ENCODE data around the gene SFT2D3. TPM values are rescaled to one million over a fixed set of nuclear protein-coding genes. Genes with fewer than 3 reads are reported as not detected.

Gene SFT2D3
- total RNA-seq, 1 experiment from 2014 or later = 4.0 TPM

DNA sequence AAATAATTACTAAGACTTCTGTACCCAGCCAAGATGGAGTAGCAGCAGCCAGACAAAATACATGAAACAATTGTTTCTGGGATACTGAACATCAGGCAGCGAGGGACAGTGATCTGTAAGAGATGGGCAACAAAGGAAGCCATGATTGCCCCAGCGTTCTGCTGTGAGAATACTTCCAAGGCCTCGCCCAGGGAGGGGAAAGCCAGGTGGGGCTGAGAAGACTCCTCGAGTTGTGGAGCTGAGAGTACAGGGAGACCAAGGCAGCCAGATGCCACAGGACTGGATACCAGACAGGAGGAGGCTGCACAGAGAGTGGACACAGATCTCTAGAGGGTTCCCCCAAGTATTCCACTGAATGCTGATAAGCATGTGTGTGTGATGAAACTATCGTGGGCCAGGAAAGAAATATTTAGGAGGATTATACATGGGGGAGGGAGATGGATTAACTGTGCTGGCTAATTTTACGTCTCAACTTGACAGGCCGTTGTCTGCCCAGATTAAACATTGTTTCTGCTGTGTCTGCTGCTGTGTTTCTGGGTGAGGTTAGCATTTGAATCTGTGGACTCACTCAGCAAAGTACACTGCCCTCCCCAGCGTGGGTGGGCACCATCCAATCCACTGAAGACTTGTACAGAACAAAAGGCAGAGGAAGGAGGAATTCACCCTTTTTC lies 15.8 kb upstream of the SFT2D3 start:
- no peaks in the 10 kb centered on the region for H4K20me1 ChIP-seq (ENCODE audit: insufficient read depth, low read depth, low read length)
- no peak overlapping the region for H3K4me3 ChIP-seq (ENCODE audit: low read length)
- no peak for DNase-seq
- no peak overlapping the region; the same call in 1 of the 2 replicates for H3K9ac ChIP-seq (ENCODE audit: low read length)
- H3K79me2 ChIP-seq (ENCODE audit: low read length) = no peaks in the 10 kb centered on the region
- no peaks in the 10 kb centered on the region for H3K36me3 ChIP-seq (ENCODE audit: insufficient read depth, low read length)
- no peaks in the 10 kb centered on the region; the same call in 1 of the 2 replicates for H3K9me3 ChIP-seq (ENCODE audit: low read length)
- no peak overlapping the region for H2AFZ ChIP-seq (ENCODE audit: low read length)
- no peaks in the 10 kb centered on the region for H3K27me3 ChIP-seq (ENCODE audit: low read length)
- no peak overlapping the region for H3K4me2 ChIP-seq (ENCODE audit: low read depth, low read length, poor library complexity, severe bottlenecking)
- H3K27ac ChIP-seq (ENCODE audit: low read length) = no peak overlapping the region
- H3K9me2 ChIP-seq (replicated peaks; ENCODE audit: insufficient read depth, low read length) = no peaks in the 10 kb centered on the region
- H3K4me1 ChIP-seq (ENCODE audit: low read length) = no peaks in the 10 kb centered on the region

GRCh38 chr2:127688405-127688804 lies 12.9 kb upstream of the SFT2D3 start:
- no peaks in the 10 kb centered on the region for H3K27me3 ChIP-seq (ENCODE audit: low read length)
- H3K36me3 ChIP-seq (ENCODE audit: insufficient read depth, low read length) = no peaks in the 10 kb centered on the region
- no peak overlapping the region for H3K4me3 ChIP-seq (ENCODE audit: low read length)
- no peaks in the 10 kb centered on the region; the same call in 1 of the 2 replicates for H3K9me3 ChIP-seq (ENCODE audit: low read length)
- no peak overlapping the region for H3K4me2 ChIP-seq (ENCODE audit: low read depth, low read length, poor library complexity, severe bottlenecking)
- no peaks in the 10 kb centered on the region for H4K20me1 ChIP-seq (ENCODE audit: insufficient read depth, low read depth, low read length)
- no peak overlapping the region for H3K9ac ChIP-seq (ENCODE audit: low read length)
- H2AFZ ChIP-seq (ENCODE audit: low read length) = no peak overlapping the region
- no peak overlapping the region for H3K27ac ChIP-seq (ENCODE audit: low read length)
- no peaks in the 10 kb centered on the region for H3K4me1 ChIP-seq (ENCODE audit: low read length)
- no peaks in the 10 kb centered on the region for H3K79me2 ChIP-seq (ENCODE audit: low read length)
- DNase-seq = no peak
- no peaks in the 10 kb centered on the region for H3K9me2 ChIP-seq (replicated peaks; ENCODE audit: insufficient read depth, low read length)

DNA sequence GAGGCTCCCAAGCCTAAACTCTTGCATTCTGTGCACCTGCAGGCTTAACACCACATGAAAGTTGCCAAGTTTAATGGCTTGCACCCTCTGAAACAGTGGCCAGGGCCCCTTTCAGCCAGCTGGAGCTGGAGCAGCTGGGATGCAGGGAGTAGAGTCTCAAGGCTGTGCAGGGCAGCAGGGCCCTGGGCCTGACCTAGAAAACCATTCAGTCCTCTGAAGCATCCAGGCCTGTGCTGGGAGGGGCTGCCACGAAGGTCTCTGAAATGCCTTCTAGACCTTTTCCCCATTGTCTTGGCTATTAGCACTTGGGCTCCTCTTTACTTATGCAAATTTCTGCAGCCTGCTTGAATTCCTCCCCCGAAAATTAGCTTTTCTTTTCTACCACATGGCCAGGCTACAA lies 10.6 kb upstream of the SFT2D3 start:
- H3K4me1 ChIP-seq (ENCODE audit: low read length) = no peaks in the 10 kb centered on the region
- H3K9me2 ChIP-seq (replicated peaks; ENCODE audit: insufficient read depth, low read length) = no peaks in the 10 kb centered on the region
- no peaks in the 10 kb centered on the region for H3K79me2 ChIP-seq (ENCODE audit: low read length)
- H3K9me3 ChIP-seq (ENCODE audit: low read length) = no peaks in the 10 kb centered on the region; the same call in 1 of the 2 replicates
- no peaks in the 10 kb centered on the region for H3K27me3 ChIP-seq (ENCODE audit: low read length)
- no peak overlapping the region for H3K4me3 ChIP-seq (ENCODE audit: low read length)
- no peak overlapping the region for H2AFZ ChIP-seq (ENCODE audit: low read length)
- H3K27ac ChIP-seq (ENCODE audit: low read length) = no peak overlapping the region
- no peak for DNase-seq
- no peak overlapping the region for H3K4me2 ChIP-seq (ENCODE audit: low read depth, low read length, poor library complexity, severe bottlenecking)
- H4K20me1 ChIP-seq (ENCODE audit: insufficient read depth, low read depth, low read length) = no peaks in the 10 kb centered on the region
- no peak overlapping the region for H3K9ac ChIP-seq (ENCODE audit: low read length)
- H3K36me3 ChIP-seq (ENCODE audit: insufficient read depth, low read length) = no peaks in the 10 kb centered on the region

- Histone ChIP-seq H3K4me2 (ENCODE audit: low read depth, low read length, poor library complexity, severe bottlenecking) (no peak overlapping the region), H3K4me1 (ENCODE audit: low read length) (no peaks in the 10 kb centered on the region), H3K9me2 (replicated peaks; ENCODE audit: insufficient read depth, low read length) (no peaks in the 10 kb centered on the region), H3K9me3 (ENCODE audit: low read length) (no peaks in the 10 kb centered on the region; the same call in 1 of the 2 replicates), H3K79me2 (ENCODE audit: low read length) (no peaks in the 10 kb centered on the region), H3K27me3 (ENCODE audit: low read length) (no peaks in the 10 kb centered on the region), H2AFZ (ENCODE audit: low read length) (no peak overlapping the region), H3K9ac (ENCODE audit: low read length) (no peak overlapping the region), H4K20me1 (ENCODE audit: insufficient read depth, low read depth, low read length) (no peaks in the 10 kb centered on the region), H3K36me3 (ENCODE audit: insufficient read depth, low read length) (no peaks in the 10 kb centered on the region), H3K27ac (ENCODE audit: low read length) (no peak overlapping the region), H3K4me3 (ENCODE audit: low read length) (no peak overlapping the region)
- DNase-seq = no peak
Observed at GRCh38 chr2:127694986-127695385, 6.3 kb upstream of the SFT2D3 start.

GRCh38 chr2:127695491-127696472 lies 5.5 kb upstream of the SFT2D3 start:
- Histone ChIP-seq H4K20me1 (ENCODE audit: insufficient read depth, low read depth, low read length) (no peaks in the 10 kb centered on the region), H3K4me1 (ENCODE audit: low read length) (peaks cover 6% of the 10 kb centered on the region), H3K27ac (ENCODE audit: low read length) (no peak overlapping the region), H3K4me3 (ENCODE audit: low read length) (no peak overlapping the region), H3K79me2 (ENCODE audit: low read length) (no peaks in the 10 kb centered on the region), H3K36me3 (ENCODE audit: insufficient read depth, low read length) (no peaks in the 10 kb centered on the region), H3K27me3 (ENCODE audit: low read length) (no peaks in the 10 kb centered on the region), H3K9ac (ENCODE audit: low read length) (no peak overlapping the region), H3K4me2 (ENCODE audit: low read depth, low read length, poor library complexity, severe bottlenecking) (no peak overlapping the region), H3K9me3 (ENCODE audit: low read length) (no peaks in the 10 kb centered on the region; the same call in 1 of the 2 replicates), H3K9me2 (replicated peaks; ENCODE audit: insufficient read depth, low read length) (no peaks in the 10 kb centered on the region), H2AFZ (ENCODE audit: low read length) (no peak overlapping the region)
- no peak for DNase-seq

- Histone ChIP-seq H4K20me1 (ENCODE audit: insufficient read depth, low read depth, low read length) (no peaks in the 10 kb centered on the region), H3K27ac (ENCODE audit: low read length) (no peak overlapping the region), H3K4me3 (ENCODE audit: low read length) (no peak overlapping the region), H3K4me1 (ENCODE audit: low read length) (peaks cover 16% of the 10 kb centered on the region), H3K4me2 (ENCODE audit: low read depth, low read length, poor library complexity, severe bottlenecking) (no peak overlapping the region), H3K9me3 (ENCODE audit: low read length) (no peaks in the 10 kb centered on the region), H3K9ac (ENCODE audit: low read length) (no peak overlapping the region), H3K27me3 (ENCODE audit: low read length) (no peaks in the 10 kb centered on the region), H2AFZ (ENCODE audit: low read length) (no peak overlapping the region), H3K79me2 (ENCODE audit: low read length) (peaks cover 5% of the 10 kb centered on the region; the same call in 1 of the 2 replicates), H3K9me2 (replicated peaks; ENCODE audit: insufficient read depth, low read length) (no peaks in the 10 kb centered on the region), H3K36me3 (ENCODE audit: insufficient read depth, low read length) (no peaks in the 10 kb centered on the region)
- no peak for DNase-seq
Observed at GRCh38 chr2:127697482-127698180, 3.7 kb upstream of the SFT2D3 start.

GRCh38 chr2:127698553-127699355 lies 2.5 kb upstream of the SFT2D3 start:
- no peak overlapping the region for H3K4me3 ChIP-seq (ENCODE audit: low read length)
- no peak overlapping the region for H2AFZ ChIP-seq (ENCODE audit: low read length)

More at GRCh38 chr2:127698553-127699355, 2.5 kb upstream of the SFT2D3 start:
- Histone ChIP-seq H3K9ac (ENCODE audit: low read length) (no peak overlapping the region), H3K27ac (ENCODE audit: low read length) (no peak overlapping the region), H3K9me2 (replicated peaks; ENCODE audit: insufficient read depth, low read length) (no peaks in the 10 kb centered on the region), H3K36me3 (ENCODE audit: insufficient read depth, low read length) (no peaks in the 10 kb centered on the region), H3K9me3 (ENCODE audit: low read length) (no peaks in the 10 kb centered on the region), H3K4me1 (ENCODE audit: low read length) (peaks cover 25% of the 10 kb centered on the region), H3K27me3 (ENCODE audit: low read length) (no peaks in the 10 kb centered on the region), H3K4me2 (ENCODE audit: low read depth, low read length, poor library complexity, severe bottlenecking) (no peak overlapping the region), H4K20me1 (ENCODE audit: insufficient read depth, low read depth, low read length) (no peaks in the 10 kb centered on the region), H3K79me2 (ENCODE audit: low read length) (peaks cover 13% of the 10 kb centered on the region)
- DNase-seq = no peak

Measured in Karpas-422 (cell line).